A673 (cell line): ENCODE data around the gene BNC1.

ENCODE experiments used
- EZH2 ChIP-seq: fragments of 200-600 bp; sonication (generic); IDR thresholded peaks from 2 replicates; pipeline ENCODE4 v1.6.1; 2017; ENCODE audit warnings: borderline replicate concordance, low read depth, mild to moderate bottlenecking, mixed read lengths, antibody characterized with exemption, low read length; ENCODE audit not compliant: poor library complexity, severe bottlenecking
- TF ChIP-seq, protein P1 (sequence below): fragments of 300-800, 200-600 bp; sonication (generic); conservative IDR thresholded peaks from 2 replicates; pipeline ENCODE4 v1.5.1; 2017; ENCODE audit warnings: low read depth, mild to moderate bottlenecking, antibody characterized with exemption, low read length, moderate library complexity, mixed read lengths

DNA sequence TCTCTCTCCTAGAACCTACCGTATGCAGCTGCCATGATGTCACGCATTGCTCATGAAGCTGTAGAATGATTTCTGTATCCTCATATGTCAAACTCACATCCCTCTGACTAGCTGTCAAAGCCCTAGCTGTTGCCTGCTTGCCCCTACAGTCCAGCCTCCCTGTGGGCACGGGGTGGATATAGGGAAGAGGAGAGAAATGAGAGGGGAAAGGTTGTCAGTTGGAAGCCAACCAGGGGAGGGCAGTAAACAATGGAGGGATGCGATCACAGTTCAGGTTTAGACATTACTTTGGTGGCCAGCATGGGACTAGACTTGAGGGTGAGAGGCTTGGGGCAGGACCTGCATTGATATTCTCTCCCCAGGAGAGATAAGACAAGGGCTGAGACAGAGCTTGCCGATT, 75.1 kb downstream of the BNC1 start:
- TF ChIP-seq, protein P1, sequence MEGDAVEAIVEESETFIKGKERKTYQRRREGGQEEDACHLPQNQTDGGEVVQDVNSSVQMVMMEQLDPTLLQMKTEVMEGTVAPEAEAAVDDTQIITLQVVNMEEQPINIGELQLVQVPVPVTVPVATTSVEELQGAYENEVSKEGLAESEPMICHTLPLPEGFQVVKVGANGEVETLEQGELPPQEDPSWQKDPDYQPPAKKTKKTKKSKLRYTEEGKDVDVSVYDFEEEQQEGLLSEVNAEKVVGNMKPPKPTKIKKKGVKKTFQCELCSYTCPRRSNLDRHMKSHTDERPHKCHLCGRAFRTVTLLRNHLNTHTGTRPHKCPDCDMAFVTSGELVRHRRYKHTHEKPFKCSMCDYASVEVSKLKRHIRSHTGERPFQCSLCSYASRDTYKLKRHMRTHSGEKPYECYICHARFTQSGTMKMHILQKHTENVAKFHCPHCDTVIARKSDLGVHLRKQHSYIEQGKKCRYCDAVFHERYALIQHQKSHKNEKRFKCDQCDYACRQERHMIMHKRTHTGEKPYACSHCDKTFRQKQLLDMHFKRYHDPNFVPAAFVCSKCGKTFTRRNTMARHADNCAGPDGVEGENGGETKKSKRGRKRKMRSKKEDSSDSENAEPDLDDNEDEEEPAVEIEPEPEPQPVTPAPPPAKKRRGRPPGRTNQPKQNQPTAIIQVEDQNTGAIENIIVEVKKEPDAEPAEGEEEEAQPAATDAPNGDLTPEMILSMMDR, result 0 out of 2 replicates have a peak, but pooled peaks have one; percentile 10
- TF ChIP-seq EZH2, result no peak
